Ovary (tissue), 9 donors: ENCODE data around the gene OR4D1. TPM values are rescaled to one million over a fixed set of nuclear protein-coding genes. Genes with fewer than 3 reads are reported as not detected.

ENCODE experiments used
- DNase-seq, 5 donors: peaks; one replicate each; pipeline ENCODE4 v3.0.0-alpha.2; 2019 to 2020
- H3K27ac ChIP-seq, 2 donors: fragments of 200-600 bp; one replicate each; pipeline versions ENCODE4 v1.5.1 to v1.8.0; 2019 to 2022
- H3K27me3 ChIP-seq: fragments of 200-600 bp; one replicate; pipeline ENCODE4 v1.8.0; 2022
- H3K36me3 ChIP-seq: fragments of 200-600 bp; sonication (generic); one replicate; pipeline ENCODE4 v1.5.1; 2019
- H3K4me1 ChIP-seq: one replicate; pipeline ENCODE4 v1.8.1; 2013; ENCODE audit warnings: mild to moderate bottlenecking, moderate library complexity; ENCODE audit not compliant: insufficient read depth
- H3K4me3 ChIP-seq: fragments of 200-600 bp; sonication (generic); one replicate; pipeline ENCODE4 v1.5.1; 2017
- H3K9me3 ChIP-seq, 2 donors: fragments of 200-600 bp in 1 of 2; sonication (generic) in 1 of 2; one replicate each; pipeline versions ENCODE4 v1.5.1 to v1.8.1; 2013 to 2019; ENCODE audit warnings: mild to moderate bottlenecking in 1 of 2, moderate library complexity in 1 of 2
- CTCF ChIP-seq, 3 donors: fragments of 450-650 bp in 2 of 3; fragments of 200-600 bp in 1 of 3; IDR thresholded peaks; one replicate each; pipeline versions ENCODE4 v1.5.1 to v1.8.0; 2016 to 2022; ENCODE audit warnings: antibody characterized with exemption in 3 of 3, mild to moderate bottlenecking in 1 of 3
- EP300 ChIP-seq: sonication (generic); formaldehyde crosslinking; IDR thresholded peaks from one replicate; pipeline ENCODE4 v1.6.1; 2017; ENCODE audit warnings: antibody characterized with exemption
- POLR2A ChIP-seq: fragments of 450-650 bp; IDR thresholded peaks from one replicate; pipeline ENCODE4 v1.6.1; 2017; ENCODE audit warnings: antibody characterized with exemption, mild to moderate bottlenecking, moderate library complexity
- WGBS, 3 donors: extraction: QIAGEN DNeasy Blood & Tissue Kit in 1 of 3; methylation state at CpG; one replicate each; pipeline versions ENCODE4 v1.1.5 to v1.1.7; 2013 to 2017; 5-methylcytosine and 5-hydroxymethylcytosine counted together
- intact Hi-C, 4 donors: fragments of 100-400 bp; cut with DNase I; formaldehyde crosslinking; loops; one replicate each; pipeline versions ENCODE4 v1.11.0 to v1.15.1; 2022 to 2023
- polyA plus RNA-seq, 2 donors: library from polyadenylated mRNA; stranded (reverse); fragments of 200-250 nt in 1 of 2; fragments of 350-450 nt in 1 of 2; fragmentation: Illumina TruSeq in 1 of 2; extraction: RNeasy Lipid Tissue Mini Kit (QIAGEN cat#74804) in 1 of 2; gene quantifications; one replicate each; pipeline ENCODE4 v1.2.3, GENCODE V29; 2013 to 2014
- total RNA-seq, 7 donors: library from RNA; depleted of rRNA in 2 of 7; stranded (reverse); fragments of >200 nt in 2 of 7; fragmentation: NEBNext Ultra II Directional in 3 of 7; extraction: Animal tissue kit (Norgen Biotek cat#: 25700) in 3 of 7; gene quantifications; one replicate each; pipeline versions ENCODE4 v1.1.0 to v1.2.4, GENCODE V29; 2016 to 2023
- donor health status: DM: no; HTN: no; CAD: no; lungs with moderate emphysema.
- donor health status: DM: no; HTN: no; CAD: no.
- donor health status: Bipolar disorder and iron deficiency.
- donor health status: DM: yes; HTN: yes; CAD: no.
- donor health status: DM: no; HTN: no; CAD: no.
- donor health status: DM: yes; HTN: yes; CAD: no.

OR4D1 gene
- total and polyA plus RNA-seq, 9 donors = 0.03 TPM; not detected in 8

DNA sequence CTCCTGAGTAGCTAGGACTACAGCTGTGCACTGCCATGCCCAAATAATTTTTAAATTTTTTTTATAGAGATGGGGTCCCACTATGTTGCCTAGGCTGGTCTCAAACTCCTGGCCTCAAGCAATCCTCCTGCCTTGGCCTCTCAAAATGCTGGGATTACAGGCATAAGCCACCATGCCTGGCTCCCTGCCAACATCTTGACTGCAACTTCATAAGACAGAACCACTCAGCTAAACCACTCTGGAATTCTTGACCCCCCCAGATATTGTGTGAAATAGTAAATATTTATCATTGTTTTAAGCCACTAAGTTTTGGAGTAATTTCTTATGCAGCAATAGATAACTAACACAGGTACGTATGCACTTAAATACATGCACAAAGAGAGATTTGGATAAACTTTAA is 39.0 kb upstream of the OR4D1 start:
- Histone ChIP-seq H3K27ac (no peak overlapping the region), H3K4me1 (no peaks in the 10 kb centered on the region), H3K36me3 (no peaks in the 10 kb centered on the region), H3K9me3 (no peaks in the 10 kb centered on the region), H3K27me3 (no peaks in the 10 kb centered on the region), H3K4me3 (no peak overlapping the region)
- intact Hi-C loops = no loop called here
- no peak for DNase-seq
- TF ChIP-seq EP300 (no peak), POLR2A (no peak), CTCF (IDR thresholded peaks at IDR 0.05) (no peak)
- 58 to 72% (median 67%) methylated on average over 1 of the region's 1 CpG for WGBS, 3 donors

- Histone ChIP-seq H3K27me3 (no peaks in the 10 kb centered on the region), H3K4me3 (no peak overlapping the region), H3K36me3 (no peaks in the 10 kb centered on the region), H3K27ac (no peak overlapping the region), H3K9me3 (no peaks in the 10 kb centered on the region), H3K4me1 (no peaks in the 10 kb centered on the region)
- TF ChIP-seq EP300 (no peak), CTCF (IDR thresholded peaks at IDR 0.05) (no peak), POLR2A (no peak)
- intact Hi-C loops = loop anchor here in 2 of 4 donors (5.0 to 10.0 kb wide), 3 partner anchors 253 to 985 kb away; no protein-coding TSS in a partner anchor
- DNase-seq = no peak
- 46 to 58% (median 57%) methylated on average over 5 of the region's 5 CpGs for WGBS, 3 donors
These were observed 38.2 kb upstream of the OR4D1 start for GRCh38 chr17:58110012-58110411.

DNA sequence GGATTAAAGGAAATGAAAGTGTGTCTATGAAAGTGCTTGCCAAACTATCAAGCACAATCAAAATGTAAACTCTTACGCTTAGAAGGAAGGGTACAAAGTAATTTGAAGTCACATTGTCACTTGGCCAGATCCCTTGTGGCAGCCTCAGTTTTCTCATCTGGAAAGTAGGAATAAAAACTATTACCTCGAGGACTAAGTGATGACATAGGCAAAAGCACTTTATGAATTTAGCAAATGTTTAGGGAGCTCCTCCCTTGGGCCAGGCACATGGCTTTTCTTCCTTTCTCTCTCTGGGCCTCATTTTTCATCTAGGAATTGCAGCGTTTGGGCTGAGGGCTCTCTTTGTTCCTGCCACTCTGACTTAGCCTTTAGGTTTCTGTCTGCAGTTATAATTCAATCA is 36.5 kb upstream of the OR4D1 start:
- no peaks in the 10 kb centered on the region for H3K27me3 ChIP-seq
- DNase-seq = no peak
- no peaks in the 10 kb centered on the region for H3K36me3 ChIP-seq
- no peaks in the 10 kb centered on the region for H3K9me3 ChIP-seq
- intact Hi-C loops = loop anchor here in 2 of 4 donors (5.0 to 10.0 kb wide), 3 partner anchors 254 to 987 kb away; no protein-coding TSS in a partner anchor
- WGBS, 3 donors = 75 to 78% (median 75%) methylated on average over 3 of the region's 3 CpGs
- H3K4me3 ChIP-seq = no peak overlapping the region
- TF ChIP-seq CTCF (IDR thresholded peaks at IDR 0.05) (no peak), POLR2A (no peak), EP300 (no peak)
- H3K4me1 ChIP-seq = no peaks in the 10 kb centered on the region
- no peak overlapping the region for H3K27ac ChIP-seq

- H3K27ac ChIP-seq = no peak overlapping the region
- TF ChIP-seq EP300 (no peak), CTCF (IDR thresholded peaks at IDR 0.05) (peak; percentile 70 to 93 (median 86))
- H3K9me3 ChIP-seq = no peaks in the 10 kb centered on the region
- 25 to 30% (median 27%) methylated on average over 17 of the region's 17 CpGs for WGBS, 3 donors
- H3K4me3 ChIP-seq = no peak overlapping the region
- H3K27me3 ChIP-seq = no peaks in the 10 kb centered on the region
- DNase-seq = peak; percentile 60 to 82 (median 80)
- no peaks in the 10 kb centered on the region for H3K36me3 ChIP-seq
- intact Hi-C loops = loop anchor here in 2 of 4 donors (5.0 to 10.0 kb wide), 3 partner anchors 256 to 988 kb away; no protein-coding TSS in a partner anchor
- no peaks in the 10 kb centered on the region for H3K4me1 ChIP-seq
These were observed 35.1 kb upstream of the OR4D1 start for GRCh38 chr17:58112970-58113631.
